HG03432 (cell line): ENCODE measurements around the gene TNFRSF12A.
A peak's percentile ranks its signal among the peaks of the same experiment; 100 is the strongest.

ENCODE experiments used
- ATAC-seq: cut with Tn5 transposase; IDR thresholded peaks from one replicate; pipeline ENCODE4 v1.9.1; 2021; ENCODE audit warnings: mild to moderate bottlenecking, moderate library complexity; ENCODE audit not compliant: unreplicated experiment

The TNFRSF12A gene

GRCh38 chr16:3025032-3026002, 5.1 kb downstream of the TNFRSF12A start:
- ATAC-seq, result no peak

- ATAC-seq, result no peak
Measured at GRCh38 chr16:3026003-3026378, 5.8 kb downstream of the TNFRSF12A start.

GRCh38 chr16:3026609-3027488, 6.7 kb downstream of the TNFRSF12A start:
- ATAC-seq, result no peak

- ATAC-seq, result no peak
Measured at GRCh38 chr16:3027489-3027795, 7.3 kb downstream of the TNFRSF12A start.

GRCh38 chr16:3027983-3028715, 8.0 kb downstream of the TNFRSF12A start:
- peak; percentile 27 for ATAC-seq

- ATAC-seq, result no peak
Measured at GRCh38 chr16:3028716-3029319, 8.7 kb downstream of the TNFRSF12A start.

GRCh38 chr16:3029491-3030221, 9.5 kb downstream of the TNFRSF12A start:
- no peak for ATAC-seq

- ATAC-seq, result no peak
Measured at GRCh38 chr16:3030222-3031212, 10.3 kb downstream of the TNFRSF12A start.

GRCh38 chr16:3032624-3033023, 12.5 kb downstream of the TNFRSF12A start:
- ATAC-seq, result no peak

- ATAC-seq, result no peak
Measured at GRCh38 chr16:3035289-3035971, 15.3 kb downstream of the TNFRSF12A start.

GRCh38 chr16:3035972-3036725, 16.0 kb downstream of the TNFRSF12A start:
- ATAC-seq, result no peak

GRCh38 chr16:3036726-3037315, 16.7 kb downstream of the TNFRSF12A start, which contains the start of gene BICDL2:
BICDL2 (minus strand) TSS chr16:3036944; CDS start chr16:3035496, 1,448 bp downstream.
- no peak for ATAC-seq

GRCh38 chr16:3038256-3038655, 18.1 kb downstream of the TNFRSF12A start:
- ATAC-seq, result no peak

GRCh38 chr16:3038896-3039295, 18.7 kb downstream of the TNFRSF12A start:
- ATAC-seq, result no peak

GRCh38 chr16:3042376-3042775, 22.2 kb downstream of the TNFRSF12A start:
- ATAC-seq, result no peak

- ATAC-seq, result no peak
Measured at GRCh38 chr16:3044708-3045107, 24.5 kb downstream of the TNFRSF12A start.
